Parathyroid adenoma (tissue), 2 donors: Measurements from ENCODE around the gene PRKG1.
A peak's percentile ranks its signal among the peaks of the same experiment; 100 is the strongest.

ENCODE experiments used
- H2AFZ ChIP-seq: fragments of 300-600 bp; sonication (generic); one replicate; pipeline ENCODE4 v1.7.0; 2017; ENCODE audit warnings: antibody characterized with exemption, mild to moderate bottlenecking
- H3K27ac ChIP-seq: fragments of 300-600 bp; sonication (generic); one replicate; pipeline ENCODE4 v1.7.0; 2017
- H3K27me3 ChIP-seq: fragments of 300-600 bp; sonication (generic); one replicate; pipeline ENCODE4 v1.7.0; 2017; ENCODE audit warnings: low read length; ENCODE audit not compliant: control insufficient read depth, insufficient read depth
- H3K36me3 ChIP-seq: fragments of 300-600 bp; sonication (generic); one replicate; pipeline ENCODE4 v1.7.0; 2017; ENCODE audit warnings: low read length; ENCODE audit not compliant: control insufficient read depth, insufficient read depth
- H3K4me1 ChIP-seq: fragments of 300-600 bp; sonication (generic); one replicate; pipeline ENCODE4 v1.7.0; 2017; ENCODE audit warnings: control low read depth
- H3K4me2 ChIP-seq: fragments of 300-600 bp; sonication (generic); one replicate; pipeline ENCODE4 v1.7.0; 2017; ENCODE audit warnings: low read length
- H3K4me3 ChIP-seq: fragments of 300-600 bp; sonication (generic); one replicate; pipeline ENCODE4 v1.7.0; 2017; ENCODE audit warnings: low read depth, low read length
- H3K79me2 ChIP-seq: fragments of 300-600 bp; sonication (generic); one replicate; pipeline ENCODE4 v1.7.0; 2017; ENCODE audit warnings: control low read depth
- H3K9ac ChIP-seq: fragments of 300-600 bp; sonication (generic); one replicate; pipeline ENCODE4 v1.7.0; 2017; ENCODE audit warnings: mild to moderate bottlenecking
- H3K9me3 ChIP-seq: fragments of 300-600 bp; sonication (generic); one replicate; pipeline ENCODE4 v1.7.0; 2017; ENCODE audit warnings: low read length; ENCODE audit not compliant: control insufficient read depth
- CTCF ChIP-seq: fragments of 300-600 bp; sonication (generic); IDR thresholded peaks from one replicate; pipeline ENCODE4 v1.7.0; 2017; ENCODE audit warnings: antibody characterized with exemption, mild to moderate bottlenecking
- donor health status: primary hyperparathyroidism.

PRKG1 gene

GRCh38 chr10:51999096-51999495, 924.8 kb downstream of the PRKG1 start:
- Histone ChIP-seq H3K9me3 (no peaks in the 10 kb centered on the region), H3K4me1 (no peaks in the 10 kb centered on the region), H3K4me3 (no peak overlapping the region), H3K27me3 (no peaks in the 10 kb centered on the region), H3K27ac (no peak overlapping the region), H3K4me2 (no peak overlapping the region), H3K79me2 (no peaks in the 10 kb centered on the region), H3K9ac (no peak overlapping the region), H3K36me3 (no peaks in the 10 kb centered on the region), H2AFZ (no peak overlapping the region)
- no peak for TF ChIP-seq CTCF

GRCh38 chr10:52004342-52004949, 930.2 kb downstream of the PRKG1 start:
- Histone ChIP-seq H3K4me2 (no peak overlapping the region), H3K4me3 (no peak overlapping the region)

GRCh38 chr10:52007091-52007490, 932.8 kb downstream of the PRKG1 start:
- no peak for TF ChIP-seq CTCF
- no peak overlapping the region for H3K4me2 ChIP-seq
- H3K79me2 ChIP-seq = no peaks in the 10 kb centered on the region
- H3K27ac ChIP-seq = no peak overlapping the region
- no peaks in the 10 kb centered on the region for H3K9me3 ChIP-seq
- H2AFZ ChIP-seq = no peak overlapping the region
- no peaks in the 10 kb centered on the region for H3K27me3 ChIP-seq
- no peaks in the 10 kb centered on the region for H3K36me3 ChIP-seq
- H3K9ac ChIP-seq = no peak overlapping the region
- no peak overlapping the region for H3K4me3 ChIP-seq
- H3K4me1 ChIP-seq = no peaks in the 10 kb centered on the region

More at GRCh38 chr10:52004342-52004949, 930.2 kb downstream of the PRKG1 start:
- H3K27me3 ChIP-seq = no peaks in the 10 kb centered on the region
- no peaks in the 10 kb centered on the region for H3K36me3 ChIP-seq
- H3K9ac ChIP-seq = no peak overlapping the region
- no peak overlapping the region for H2AFZ ChIP-seq
- no peaks in the 10 kb centered on the region for H3K9me3 ChIP-seq
- peak; percentile 50 for TF ChIP-seq CTCF
- no peak overlapping the region for H3K27ac ChIP-seq
- H3K79me2 ChIP-seq = no peaks in the 10 kb centered on the region
- no peaks in the 10 kb centered on the region for H3K4me1 ChIP-seq

GRCh38 chr10:52011118-52011517, 936.8 kb downstream of the PRKG1 start:
- Histone ChIP-seq H3K27me3 (no peaks in the 10 kb centered on the region), H3K9ac (no peak overlapping the region), H3K4me3 (no peak overlapping the region), H2AFZ (no peak overlapping the region), H3K36me3 (no peaks in the 10 kb centered on the region), H3K79me2 (no peaks in the 10 kb centered on the region), H3K4me2 (no peak overlapping the region), H3K4me1 (no peaks in the 10 kb centered on the region), H3K27ac (no peak overlapping the region), H3K9me3 (no peaks in the 10 kb centered on the region)
- TF ChIP-seq CTCF = no peak

GRCh38 chr10:52019077-52019555, 944.8 kb downstream of the PRKG1 start:
- Histone ChIP-seq H3K4me3 (no peak overlapping the region), H3K36me3 (no peaks in the 10 kb centered on the region), H2AFZ (no peak overlapping the region), H3K4me2 (no peak overlapping the region), H3K9ac (no peak overlapping the region), H3K79me2 (no peaks in the 10 kb centered on the region), H3K4me1 (peaks cover 13% of the 10 kb centered on the region), H3K27me3 (no peaks in the 10 kb centered on the region), H3K9me3 (no peaks in the 10 kb centered on the region), H3K27ac (no peak overlapping the region)
- no peak for TF ChIP-seq CTCF
